ENCODE measurements around the gene CRISP2. TPM values are rescaled to one million over a fixed set of nuclear protein-coding genes. Genes with fewer than 3 reads are reported as not detected.

The CRISP2 gene
- total RNA-seq, 1 donor from 2014 or later: 0.58 TPM

DNA sequence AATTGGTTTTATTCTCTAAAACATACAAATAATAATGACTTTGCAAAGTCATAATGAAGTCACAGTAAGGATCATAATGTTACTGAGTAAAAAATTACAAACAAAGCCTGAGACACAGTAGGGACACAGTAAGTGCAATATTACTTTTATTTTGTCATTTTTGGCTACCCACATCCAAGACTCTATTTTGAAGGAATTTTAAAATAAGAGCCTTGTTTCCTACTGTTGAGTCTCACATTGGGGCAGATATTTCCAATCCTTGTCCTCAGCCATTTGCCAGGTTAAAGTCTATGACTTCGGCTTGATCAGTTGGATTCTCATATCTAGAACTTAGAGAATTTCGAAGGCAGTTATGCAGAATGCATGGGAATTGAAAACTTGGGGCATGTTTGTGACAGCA, 65.9 kb downstream of the CRISP2 start:
- Mint-ChIP-seq H3K27ac (no peak overlapping the region), H3K4me1 (ENCODE audit: unreplicated experiment) (no peaks in the 10 kb centered on the region), H3K4me3 (no peak overlapping the region), H3K36me3 (no peaks in the 10 kb centered on the region), H3K27me3 (no peaks in the 10 kb centered on the region), H3K9me3 (no peaks in the 10 kb centered on the region)
- DNase-seq (ENCODE audit: extremely low spot score, unreplicated experiment): no peak
- TF ChIP-seq, protein P1, sequence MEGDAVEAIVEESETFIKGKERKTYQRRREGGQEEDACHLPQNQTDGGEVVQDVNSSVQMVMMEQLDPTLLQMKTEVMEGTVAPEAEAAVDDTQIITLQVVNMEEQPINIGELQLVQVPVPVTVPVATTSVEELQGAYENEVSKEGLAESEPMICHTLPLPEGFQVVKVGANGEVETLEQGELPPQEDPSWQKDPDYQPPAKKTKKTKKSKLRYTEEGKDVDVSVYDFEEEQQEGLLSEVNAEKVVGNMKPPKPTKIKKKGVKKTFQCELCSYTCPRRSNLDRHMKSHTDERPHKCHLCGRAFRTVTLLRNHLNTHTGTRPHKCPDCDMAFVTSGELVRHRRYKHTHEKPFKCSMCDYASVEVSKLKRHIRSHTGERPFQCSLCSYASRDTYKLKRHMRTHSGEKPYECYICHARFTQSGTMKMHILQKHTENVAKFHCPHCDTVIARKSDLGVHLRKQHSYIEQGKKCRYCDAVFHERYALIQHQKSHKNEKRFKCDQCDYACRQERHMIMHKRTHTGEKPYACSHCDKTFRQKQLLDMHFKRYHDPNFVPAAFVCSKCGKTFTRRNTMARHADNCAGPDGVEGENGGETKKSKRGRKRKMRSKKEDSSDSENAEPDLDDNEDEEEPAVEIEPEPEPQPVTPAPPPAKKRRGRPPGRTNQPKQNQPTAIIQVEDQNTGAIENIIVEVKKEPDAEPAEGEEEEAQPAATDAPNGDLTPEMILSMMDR (conservative IDR thresholded peaks at IDR 0.05): no peak

DNA sequence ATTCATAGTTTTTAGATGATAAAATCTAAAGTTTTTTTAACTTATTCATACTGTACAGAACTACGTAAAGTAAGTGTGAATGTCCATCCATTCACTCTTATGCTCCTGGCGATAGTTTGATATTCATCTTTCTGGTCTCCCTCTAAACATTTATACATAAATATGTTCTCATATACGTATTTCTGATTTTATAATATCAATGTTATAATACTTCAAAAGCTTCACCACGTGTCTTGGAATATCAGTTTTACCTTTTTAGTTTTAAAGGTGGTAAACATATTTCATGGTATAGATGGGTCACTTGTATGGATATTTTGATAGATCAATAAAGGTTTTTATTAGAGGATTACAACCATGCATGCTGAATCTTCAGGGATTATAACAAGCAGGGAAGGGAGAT, 66.4 kb downstream of the CRISP2 start:
- Mint-ChIP-seq H3K4me1 (ENCODE audit: unreplicated experiment) (no peaks in the 10 kb centered on the region), H3K27me3 (no peaks in the 10 kb centered on the region), H3K4me3 (no peak overlapping the region), H3K9me3 (no peaks in the 10 kb centered on the region), H3K27ac (no peak overlapping the region), H3K36me3 (no peaks in the 10 kb centered on the region)
- TF ChIP-seq, protein P1 (conservative IDR thresholded peaks at IDR 0.05): no peak
- DNase-seq (ENCODE audit: extremely low spot score, unreplicated experiment): no peak

DNA sequence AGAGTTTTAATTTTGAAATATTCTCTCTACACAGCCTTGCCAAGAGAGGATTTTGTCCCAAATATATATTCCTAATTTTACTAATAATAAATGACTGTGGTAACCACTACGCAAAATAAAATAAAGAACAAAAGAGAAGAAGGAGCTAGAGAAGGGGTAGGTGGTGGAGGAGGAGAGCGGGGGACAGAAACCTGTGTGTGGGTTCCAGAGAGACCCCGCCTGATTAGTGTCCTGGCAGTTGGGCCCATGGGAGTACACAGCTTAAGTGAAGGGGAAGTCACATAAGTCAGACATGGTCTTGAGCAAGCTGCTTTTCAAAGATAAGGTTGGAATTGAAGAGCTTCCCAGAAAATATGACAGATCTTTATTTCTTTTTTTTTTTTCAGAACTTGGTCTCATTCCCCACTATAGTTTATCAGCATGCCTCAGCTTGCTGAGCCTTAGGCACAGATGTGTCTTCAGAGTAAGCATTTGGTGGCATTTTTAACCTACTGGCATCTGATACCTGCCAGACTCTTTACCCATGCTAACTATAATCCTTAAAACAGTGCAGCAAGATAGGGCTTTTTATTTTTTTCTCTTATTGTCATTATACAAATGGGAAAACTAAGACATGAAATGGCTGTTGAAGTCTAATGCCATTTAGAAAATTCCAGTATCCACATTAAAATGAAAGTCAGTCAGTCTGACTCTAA, 67.1 kb downstream of the CRISP2 start:
- H3K4me1 Mint-ChIP-seq (ENCODE audit: unreplicated experiment): no peaks in the 10 kb centered on the region
- H3K36me3 Mint-ChIP-seq: no peaks in the 10 kb centered on the region
- H3K4me3 Mint-ChIP-seq: no peak overlapping the region
- H3K27me3 Mint-ChIP-seq: no peaks in the 10 kb centered on the region
- no peaks in the 10 kb centered on the region for H3K9me3 Mint-ChIP-seq
- DNase-seq (ENCODE audit: extremely low spot score, unreplicated experiment): no peak
- TF ChIP-seq, protein P1 (conservative IDR thresholded peaks at IDR 0.05): no peak
- H3K27ac Mint-ChIP-seq: no peak overlapping the region

GRCh38 chr6:49645139-49645538, 68.2 kb downstream of the CRISP2 start:
- no peaks in the 10 kb centered on the region for H3K27me3 Mint-ChIP-seq
- H3K27ac Mint-ChIP-seq: no peak overlapping the region
- no peaks in the 10 kb centered on the region for H3K36me3 Mint-ChIP-seq
- no peaks in the 10 kb centered on the region for H3K4me1 Mint-ChIP-seq (ENCODE audit: unreplicated experiment)
- TF ChIP-seq, protein P1 (conservative IDR thresholded peaks at IDR 0.05): no peak
- no peak for DNase-seq (ENCODE audit: extremely low spot score, unreplicated experiment)
- no peak overlapping the region for H3K4me3 Mint-ChIP-seq
- H3K9me3 Mint-ChIP-seq: no peaks in the 10 kb centered on the region

Other genes starting within 250 kb of the CRISP2 start
- gene GLYATL3, start 213.6 kb downstream of the CRISP2 start, total RNA-seq (ENCODE audit: low replicate concordance): 0.50 TPM in 1 of 2 replicates, not detected in the other
- gene C6orf141, start 162.9 kb downstream of the CRISP2 start, total RNA-seq (ENCODE audit: low replicate concordance): 9.5 and 19.2 TPM in 2 replicates
- not detected in 2 replicates for gene RHAG, start 76.7 kb downstream of the CRISP2 start, total RNA-seq (ENCODE audit: low replicate concordance)
- gene CRISP3, start 30.8 kb upstream of the CRISP2 start, total RNA-seq (ENCODE audit: low replicate concordance): 57.4 and 120 TPM in 2 replicates
- not detected in 2 replicates for gene PGK2, start 73.7 kb upstream of the CRISP2 start, total RNA-seq (ENCODE audit: low replicate concordance)
- not detected in 2 replicates for gene CRISP1, start 153.0 kb upstream of the CRISP2 start, total RNA-seq (ENCODE audit: low replicate concordance)